NCI-H1694 (cell line): ENCODE measurements around the gene ABHD11.
"Not testable (repeated sequence)": the region's sequence is repeated elsewhere in the genome, so short reads cannot be mapped to it uniquely, and the experiment has no call there.

Experiments
- DNase-seq: peaks from one replicate; lab custom pipeline; 2025; lab: John Stamatoyannopoulos, UW

The ABHD11 gene

GRCh38 chr7:73718905-73719805, 19.4 kb downstream of the ABHD11 start, which contains the start of gene STX1A:
Gene STX1A, minus strand, starts transcription at chr7:73719669. Its CDS starts 38 bp downstream, at chr7:73719631.
- DNase-seq: no peak

GRCh38 chr7:73718438-73718881, 20.1 kb downstream of the ABHD11 start:
- no peak for DNase-seq

GRCh38 chr7:73717991-73718405, 20.6 kb downstream of the ABHD11 start:
- no peak for DNase-seq

GRCh38 chr7:73717025-73717807, 21.4 kb downstream of the ABHD11 start:
- no peak for DNase-seq

GRCh38 chr7:73716318-73716890, 22.2 kb downstream of the ABHD11 start:
- DNase-seq: no peak

- DNase-seq: no peak
These were observed 22.8 kb downstream of the ABHD11 start for GRCh38 chr7:73715648-73716317.

GRCh38 chr7:73713319-73713718, 25.3 kb downstream of the ABHD11 start:
- DNase-seq: not testable (repeated sequence)

GRCh38 chr7:73712773-73713172, 25.8 kb downstream of the ABHD11 start:
- no peak for DNase-seq

GRCh38 chr7:73708961-73709549, 29.5 kb downstream of the ABHD11 start:
- no peak for DNase-seq

GRCh38 chr7:73707045-73707631, 31.5 kb downstream of the ABHD11 start:
- DNase-seq: peak; percentile 76

GRCh38 chr7:73706126-73707044, 32.2 kb downstream of the ABHD11 start:
- DNase-seq: peak; percentile 72

GRCh38 chr7:73705551-73705920, 33.1 kb downstream of the ABHD11 start:
- DNase-seq: no peak

GRCh38 chr7:73704640-73705550, 33.7 kb downstream of the ABHD11 start:
- DNase-seq: peak; percentile 70

GRCh38 chr7:73703757-73704639, 34.6 kb downstream of the ABHD11 start:
- DNase-seq: no peak

- DNase-seq: no peak
These were observed 35.4 kb downstream of the ABHD11 start for GRCh38 chr7:73703225-73703624.

- DNase-seq: no peak
These were observed 35.9 kb downstream of the ABHD11 start for GRCh38 chr7:73702665-73703064.

GRCh38 chr7:73702226-73702625, 36.4 kb downstream of the ABHD11 start:
- DNase-seq: no peak
